Common myeloid progenitor, CD34-positive (primary cell): ENCODE measurements around the gene METTL16.

ENCODE experiments used
- CTCF ChIA-PET: fragments of 350-600 bp; sonication (Branson Sonifier 250); formaldehyde crosslinking; loops from one replicate; lab custom pipeline; 2021; ENCODE audit warnings: antibody characterized with exemption; lab: Charles Lee
- POLR2A ChIA-PET: fragments of 350-600 bp; sonication (Branson Sonifier 250); formaldehyde crosslinking; loops from one replicate; lab custom pipeline; 2021; ENCODE audit warnings: antibody characterized with exemption; lab: Charles Lee
- DNase-seq, 3 donors: peaks; one replicate each; pipeline versions ENCODE4 v3.0.0 to v3.0.0-alpha.2; 2013
- H3K27ac ChIP-seq, 2 experiments: 1 replicate in 1 of 2; 2 replicates in 1 of 2; pipeline ENCODE4 v1.7.0; 2013; ENCODE audit warnings: inconsistent platforms in 2 of 2, low read length in 2 of 2, mild to moderate bottlenecking in 2 of 2, low read depth in 1 of 2, moderate library complexity in 1 of 2; ENCODE audit not compliant: severe bottlenecking in 2 of 2, insufficient read depth in 1 of 2, poor library complexity in 1 of 2
- H3K27me3 ChIP-seq, 5 experiments: replicated peaks in 2 of 5; 1 replicate in 3 of 5; 2 replicates in 2 of 5; pipeline versions ENCODE4 v1.6.1 to v1.7.0; 2013; ENCODE audit warnings: low read length in 4 of 5, mild to moderate bottlenecking in 2 of 5, moderate library complexity in 2 of 5, inconsistent platforms in 1 of 5; ENCODE audit not compliant: insufficient read depth in 5 of 5, control insufficient read depth in 4 of 5
- H3K36me3 ChIP-seq, 4 experiments: 1 replicate in 2 of 4; 2 replicates in 2 of 4; pipeline versions ENCODE4 v1.6.1 to v1.7.0; 2013; ENCODE audit warnings: low read length in 3 of 4, control low read depth in 1 of 4, mild to moderate bottlenecking in 1 of 4; ENCODE audit not compliant: control insufficient read depth in 4 of 4, insufficient read depth in 4 of 4
- H3K4me1 ChIP-seq, 4 experiments: 1 replicate in 3 of 4; 2 replicates in 1 of 4; pipeline versions ENCODE4 v1.6.1 to v1.7.1; 2013; ENCODE audit warnings: low read length in 3 of 4, mild to moderate bottlenecking in 3 of 4, control low read depth in 1 of 4, inconsistent platforms in 1 of 4, moderate library complexity in 1 of 4; ENCODE audit not compliant: control insufficient read depth in 4 of 4, insufficient read depth in 4 of 4; ENCODE audit errors: control extremely low read depth in 1 of 4
- H3K4me3 ChIP-seq, 7 experiments: 1 replicate in 4 of 7; 2 replicates in 3 of 7; pipeline versions ENCODE4 v1.5.1 to v1.7.0; 2013; ENCODE audit warnings: mild to moderate bottlenecking in 7 of 7, low read length in 6 of 7, moderate library complexity in 6 of 7, inconsistent platforms in 2 of 7, low read depth in 2 of 7, control low read depth in 1 of 7; ENCODE audit not compliant: insufficient read depth in 4 of 7, control insufficient read depth in 1 of 7; ENCODE audit errors: extremely low read depth in 1 of 7
- H3K9me3 ChIP-seq, 5 experiments: 1 replicate in 4 of 5; 2 replicates in 1 of 5; pipeline versions ENCODE4 v1.6.1 to v1.7.1; 2013; ENCODE audit warnings: low read length in 4 of 5, mild to moderate bottlenecking in 2 of 5, inconsistent platforms in 1 of 5, low read depth in 1 of 5, moderate library complexity in 1 of 5; ENCODE audit not compliant: control insufficient read depth in 4 of 5, insufficient read depth in 2 of 5; ENCODE audit errors: control extremely low read depth in 1 of 5
- WGBS: methylation state at CpG from one replicate; pipeline ENCODE4 v1.1.5; 2013; ENCODE audit not compliant: insufficient coverage; 5-methylcytosine and 5-hydroxymethylcytosine counted together

The METTL16 gene

DNA sequence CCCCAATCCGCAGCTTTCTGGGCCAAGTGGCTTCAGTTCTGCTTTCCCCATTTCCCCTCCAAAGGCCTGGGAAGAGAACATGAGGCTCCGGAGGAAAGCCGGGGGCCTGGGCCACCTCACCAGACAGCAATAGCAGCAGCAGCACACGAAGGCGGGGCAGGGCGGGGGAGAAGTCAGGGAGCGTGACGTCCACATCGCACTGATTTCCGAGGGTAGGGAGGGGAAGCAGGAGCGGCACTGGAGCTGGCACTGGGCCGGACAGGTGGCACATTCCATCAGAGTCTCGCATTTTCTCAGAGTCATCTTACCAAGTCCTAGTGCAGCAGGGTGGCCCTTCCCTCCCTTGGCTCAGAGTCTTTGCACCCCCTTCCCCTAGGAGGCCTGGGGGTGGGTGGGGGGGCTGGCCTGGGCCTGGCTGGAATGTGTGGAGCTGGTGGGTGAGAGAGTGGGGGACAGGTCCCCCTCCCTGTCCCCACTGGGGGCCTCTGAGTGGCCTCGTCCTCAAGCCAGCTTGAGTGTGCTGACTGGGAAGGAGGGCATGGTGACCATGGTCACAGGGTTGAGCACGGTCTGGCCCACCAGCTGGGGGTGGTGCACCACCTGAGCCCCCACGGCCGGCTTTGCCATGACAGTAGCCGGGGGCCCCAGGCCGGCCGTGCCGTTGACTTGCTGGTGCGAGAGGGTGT is 125.1 kb downstream of the METTL16 start:
- ChIA-PET POLR2A (no interaction called here), CTCF (interaction anchor here (0.6 to 18.5 kb wide), 2 partner anchors 20 to 34 kb away, joined by 3 to 311 read pairs; no protein-coding TSS in a partner anchor)
- H3K4me1 ChIP-seq, result peaks cover 4 to 18% (median 14%) of the 10 kb centered on the region in 4 experiments
- DNase-seq, result no peak
- no peak overlapping the region for H3K27ac ChIP-seq
- WGBS, result 97% methylated on average over 17 of the region's 22 CpGs
- no peak overlapping the region for H3K4me3 ChIP-seq
- H3K9me3 ChIP-seq, result no peaks in the 10 kb centered on the region
- H3K36me3 ChIP-seq, result peaks cover 8 to 47% (median 28%) of the 10 kb centered on the region in 4 experiments
- no peaks in the 10 kb centered on the region for H3K27me3 ChIP-seq

DNA sequence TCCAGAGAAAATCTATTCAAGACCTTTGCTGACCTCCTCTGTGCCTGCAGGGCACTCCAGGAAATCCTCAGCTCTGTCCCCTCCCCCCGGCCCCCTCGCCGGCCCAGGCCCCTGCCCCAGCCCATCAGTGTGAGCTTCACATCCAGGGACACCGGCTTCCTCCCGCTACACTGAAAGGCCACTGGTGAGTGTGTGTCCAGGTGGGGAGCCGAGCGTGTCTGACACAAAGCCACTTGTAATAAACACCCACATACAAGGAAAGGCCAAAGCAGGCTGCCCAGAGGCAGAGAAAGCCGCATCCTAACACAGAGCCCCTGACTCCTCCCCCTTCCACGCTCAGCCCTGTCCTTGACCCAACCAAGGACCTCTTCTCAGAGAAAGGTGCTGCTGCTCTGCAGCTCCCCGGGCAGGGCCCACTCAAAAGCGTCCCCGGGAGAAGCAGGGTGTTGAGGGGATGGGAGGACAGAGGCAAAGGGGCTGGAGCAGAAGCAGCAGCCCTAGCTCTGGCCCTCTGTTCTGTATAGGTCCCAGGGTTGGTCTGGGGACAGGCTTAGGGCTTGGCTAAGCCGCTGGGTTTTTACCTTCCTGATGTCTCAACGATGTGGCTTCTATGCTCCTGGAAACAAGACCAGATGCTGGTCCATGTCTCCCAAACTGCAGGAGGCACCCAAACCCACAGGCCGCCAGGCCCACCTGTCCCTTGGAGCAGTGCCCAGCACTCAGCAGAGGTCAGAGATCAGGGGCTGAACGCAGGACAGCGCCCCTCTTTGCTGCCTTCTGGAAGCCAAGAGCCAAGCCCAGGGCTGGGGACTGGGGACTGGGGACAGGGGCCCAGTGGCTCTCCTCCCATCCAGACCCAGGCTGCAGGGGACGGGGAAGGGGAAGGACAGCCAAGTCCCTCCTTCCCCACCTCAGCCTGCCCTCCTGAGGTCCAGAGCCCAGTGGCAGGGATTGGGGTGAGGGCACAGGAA is 126.2 kb downstream of the METTL16 start:
- no peak overlapping the region for H3K27ac ChIP-seq
- POLR2A ChIA-PET, result interaction anchor here (0.6 kb wide), 2 partner anchors 8 to 405 kb away, joined by 3 to 4 read pairs; no protein-coding TSS in a partner anchor
- WGBS, result 94% methylated on average over 13 of the region's 18 CpGs
- H3K27me3 ChIP-seq, result no peaks in the 10 kb centered on the region
- DNase-seq, result no peak
- CTCF ChIA-PET, result interaction anchor here (0.9 to 18.5 kb wide), 4 partner anchors 10 to 35 kb away, joined by 3 to 311 read pairs (median 26); no protein-coding TSS in a partner anchor
- H3K4me3 ChIP-seq, result no peak overlapping the region
- H3K4me1 ChIP-seq, result peaks cover 0 to 8% (median 4%) of the 10 kb centered on the region in 4 experiments
- peaks cover 8 to 49% (median 36%) of the 10 kb centered on the region in 4 experiments for H3K36me3 ChIP-seq
- H3K9me3 ChIP-seq, result no peaks in the 10 kb centered on the region

DNA sequence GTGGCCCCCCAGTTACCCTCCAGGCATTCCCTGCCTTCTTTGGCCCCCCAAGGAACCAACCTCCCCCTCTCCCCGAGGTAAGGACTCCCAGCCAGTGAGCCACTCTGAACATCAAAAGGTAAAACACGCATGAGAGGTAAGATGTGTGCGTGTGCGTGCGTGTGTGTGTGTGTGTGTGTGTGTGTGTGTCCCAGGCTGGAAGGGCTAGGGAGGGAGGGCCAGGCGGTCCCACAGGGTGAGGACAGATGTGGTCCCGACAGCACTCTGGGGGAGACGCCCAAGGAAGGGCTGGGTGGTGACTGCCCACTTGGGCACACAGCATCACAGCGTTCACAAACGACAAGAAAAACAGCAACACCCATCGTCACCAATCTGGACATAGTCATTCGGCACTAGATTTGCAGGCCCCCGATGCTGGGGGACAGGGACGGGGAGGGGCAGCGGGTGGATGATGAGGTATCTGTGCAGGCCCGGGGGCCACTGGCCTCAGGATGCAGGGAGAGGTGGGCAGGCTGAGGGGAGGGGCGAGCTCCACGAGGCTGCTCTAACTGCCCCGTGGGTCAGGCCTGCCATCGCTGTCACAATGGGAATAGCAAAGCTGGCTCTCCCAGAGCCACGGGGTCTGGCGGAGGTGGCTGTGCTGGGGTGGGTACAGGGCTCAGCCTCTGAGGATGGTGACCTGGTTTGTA is 127.1 kb downstream of the METTL16 start:
- WGBS, result 93% methylated on average over 18 of the region's 22 CpGs
- Histone ChIP-seq H3K36me3 (peaks cover 6 to 56% (median 42%) of the 10 kb centered on the region in 4 experiments), H3K9me3 (no peaks in the 10 kb centered on the region), H3K4me1 (peaks cover 0 to 2% (median 0%) of the 10 kb centered on the region in 4 experiments), H3K4me3 (no peak overlapping the region), H3K27me3 (no peaks in the 10 kb centered on the region), H3K27ac (no peak overlapping the region)
- DNase-seq, result no peak
- CTCF ChIA-PET, result interaction anchor here (0.9 to 18.5 kb wide), 7 partner anchors 11 to 290 kb away, joined by 3 to 311 read pairs (median 12); no protein-coding TSS in a partner anchor
- POLR2A ChIA-PET, result interaction anchor here (0.6 to 1.5 kb wide), 3 partner anchors 14 to 404 kb away, joined by 3 to 4 read pairs (median 3); no protein-coding TSS in a partner anchor

DNA sequence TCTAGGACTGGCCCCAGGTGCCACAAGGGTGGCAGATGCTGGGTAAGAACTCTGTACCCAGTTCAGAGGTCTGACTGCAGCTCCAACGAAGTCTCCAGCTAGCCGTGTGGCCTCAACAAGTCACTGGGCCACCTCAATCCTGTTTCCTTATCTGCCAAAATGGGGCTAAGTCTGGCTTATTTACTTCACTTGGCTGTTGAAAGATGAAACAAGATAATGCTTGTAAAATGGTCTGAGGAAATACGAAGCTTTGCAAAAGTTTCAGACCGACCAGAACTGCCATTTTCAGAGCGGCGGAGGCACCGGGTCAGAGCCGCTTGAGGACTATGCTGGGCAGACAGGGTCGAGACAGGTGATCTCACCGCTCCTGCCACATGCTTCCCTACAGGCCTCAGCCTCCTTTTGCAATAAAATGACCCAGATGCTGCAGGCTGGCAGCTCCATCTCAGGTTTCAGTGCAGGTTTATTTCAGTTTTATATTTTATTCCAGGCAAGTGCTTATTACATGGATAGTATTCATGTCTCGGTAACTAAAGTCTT is 128.0 kb downstream of the METTL16 start:
- 90% methylated on average over 10 of the region's 11 CpGs for WGBS
- POLR2A ChIA-PET, result interaction anchor here (0.5 to 1.5 kb wide), 4 partner anchors 9 to 57 kb away, joined by 3 to 4 read pairs (median 4); no protein-coding TSS in a partner anchor
- H3K9me3 ChIP-seq, result no peaks in the 10 kb centered on the region

DNA sequence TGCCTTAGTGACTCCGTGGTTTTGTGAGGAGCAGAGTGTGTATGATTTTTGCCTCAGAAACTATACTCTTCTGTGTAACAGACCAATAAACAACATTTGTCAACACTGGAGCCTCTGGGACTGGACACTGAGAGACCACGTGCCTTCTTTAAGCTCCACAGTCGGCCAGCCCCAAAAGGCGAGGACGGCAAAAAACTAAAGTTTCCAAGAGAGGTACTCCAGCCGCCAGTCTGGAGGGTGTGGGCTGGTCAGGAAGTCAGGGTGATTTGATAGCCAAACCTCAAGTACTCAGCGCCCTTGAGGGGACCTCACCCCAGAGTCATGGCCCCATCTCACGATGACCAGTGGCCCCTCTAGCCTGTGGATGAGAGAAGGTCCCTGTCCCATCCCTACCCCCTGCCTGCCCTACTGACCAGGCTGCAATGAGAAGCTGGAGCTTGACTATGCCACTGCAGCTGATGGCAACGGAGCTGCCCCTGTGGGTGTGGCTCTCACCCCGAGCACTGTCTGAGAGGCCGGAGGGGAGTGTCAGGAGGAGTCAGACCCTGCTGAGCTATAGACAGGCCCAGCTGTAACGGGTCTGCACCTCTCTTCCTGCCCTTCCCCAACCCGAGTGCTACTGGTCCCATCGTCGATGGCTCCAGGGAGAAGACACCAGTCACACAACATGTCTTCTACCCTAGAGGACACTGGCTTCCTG is 130.6 kb downstream of the METTL16 start:
- WGBS, result 92% methylated on average over 15 of the region's 15 CpGs
- CTCF ChIA-PET, result interaction anchor here (1.0 to 18.5 kb wide), 16 partner anchors 8 to 632 kb away, joined by 3 to 311 read pairs (median 8); no protein-coding TSS in a partner anchor
- Histone ChIP-seq H3K4me1 (no peaks in the 10 kb centered on the region), H3K27ac (no peak overlapping the region), H3K36me3 (peaks cover 2 to 61% (median 46%) of the 10 kb centered on the region in 4 experiments), H3K9me3 (no peaks in the 10 kb centered on the region), H3K27me3 (no peaks in the 10 kb centered on the region), H3K4me3 (no peak overlapping the region)
- POLR2A ChIA-PET, result interaction anchor here (1.8 kb wide), 1 partner anchor 35 kb away, joined by 21 read pairs; no protein-coding TSS in a partner anchor
- DNase-seq, result no peak

More for the DNA sequence above, 128.0 kb downstream of the METTL16 start:
- Histone ChIP-seq H3K4me3 (no peak overlapping the region), H3K36me3 (peaks cover 6 to 64% (median 48%) of the 10 kb centered on the region in 4 experiments), H3K27me3 (no peaks in the 10 kb centered on the region), H3K27ac (no peak overlapping the region), H3K4me1 (no peaks in the 10 kb centered on the region)
- DNase-seq, result no peak
- CTCF ChIA-PET, result interaction anchor here (0.6 to 18.5 kb wide), 12 partner anchors 9 to 317 kb away, joined by 3 to 311 read pairs (median 10); partner anchors contain the start of gene MNT
